Measurements from ENCODE around the gene HMX1. TPM values are rescaled to one million over a fixed set of nuclear protein-coding genes. Genes with fewer than 3 reads are reported as not detected.

HMX1 gene
- total and polyA plus RNA-seq, 2 experiments from 2014 or later, result 0.69 TPM; not detected in 1

DNA sequence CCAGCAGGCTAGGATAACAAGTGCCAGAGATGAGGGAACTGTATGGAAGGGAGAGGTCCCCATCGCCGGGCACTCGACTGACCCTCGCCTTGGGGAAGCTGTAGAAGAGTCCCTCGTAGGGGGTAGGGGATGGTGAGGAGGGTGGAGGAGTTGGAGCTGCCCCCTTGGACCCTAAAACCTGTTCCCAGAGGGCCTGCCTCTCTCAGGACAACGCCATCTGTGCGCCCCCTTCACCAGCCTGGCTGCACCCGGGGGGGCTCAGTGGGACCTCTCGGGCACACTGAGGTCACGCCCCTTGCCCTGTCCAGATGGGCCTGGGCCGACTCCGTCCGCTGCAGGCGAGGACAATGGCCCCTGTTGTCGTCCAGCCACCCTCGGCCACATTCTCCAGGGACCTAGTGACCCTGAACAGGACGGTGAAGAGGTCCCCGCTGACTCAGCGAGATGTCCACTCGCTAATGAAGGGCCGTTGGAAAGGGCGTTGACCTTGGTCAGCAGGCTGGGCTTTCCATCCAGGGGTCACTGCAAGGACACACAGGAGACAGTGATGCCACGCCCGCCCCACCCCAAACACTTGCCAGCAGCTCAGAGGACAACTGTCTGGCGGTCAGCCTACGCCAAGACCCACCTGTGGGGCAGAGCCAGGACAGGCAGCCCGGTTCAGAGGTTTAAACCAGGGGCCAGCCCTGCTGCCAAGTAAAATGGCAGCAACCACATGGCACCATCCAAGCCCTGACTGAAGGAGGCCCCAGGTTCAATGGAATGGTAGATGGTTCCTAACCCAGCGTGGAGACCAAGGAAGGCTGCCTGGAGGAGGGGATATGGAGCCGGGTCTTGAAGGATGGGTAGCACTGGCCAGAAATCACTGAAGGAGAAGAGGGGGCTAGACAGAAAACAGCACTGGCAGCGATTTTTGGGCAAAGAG lies 51.2 kb downstream of the HMX1 start:
- peaks cover 8% of the 10 kb centered on the region for H3K27me3 Mint-ChIP-seq (ENCODE audit: insufficient read depth, low read depth, poor library complexity)
- no peak overlapping the region for H3K27ac Mint-ChIP-seq

More for the DNA sequence above, 51.2 kb downstream of the HMX1 start:
- no peak for TF ChIP-seq CREB1 (CRISPR knock-in tag; IDR thresholded peaks at IDR 0.05; ENCODE audit: low read depth)
- TF ChIP-seq, protein P1, sequence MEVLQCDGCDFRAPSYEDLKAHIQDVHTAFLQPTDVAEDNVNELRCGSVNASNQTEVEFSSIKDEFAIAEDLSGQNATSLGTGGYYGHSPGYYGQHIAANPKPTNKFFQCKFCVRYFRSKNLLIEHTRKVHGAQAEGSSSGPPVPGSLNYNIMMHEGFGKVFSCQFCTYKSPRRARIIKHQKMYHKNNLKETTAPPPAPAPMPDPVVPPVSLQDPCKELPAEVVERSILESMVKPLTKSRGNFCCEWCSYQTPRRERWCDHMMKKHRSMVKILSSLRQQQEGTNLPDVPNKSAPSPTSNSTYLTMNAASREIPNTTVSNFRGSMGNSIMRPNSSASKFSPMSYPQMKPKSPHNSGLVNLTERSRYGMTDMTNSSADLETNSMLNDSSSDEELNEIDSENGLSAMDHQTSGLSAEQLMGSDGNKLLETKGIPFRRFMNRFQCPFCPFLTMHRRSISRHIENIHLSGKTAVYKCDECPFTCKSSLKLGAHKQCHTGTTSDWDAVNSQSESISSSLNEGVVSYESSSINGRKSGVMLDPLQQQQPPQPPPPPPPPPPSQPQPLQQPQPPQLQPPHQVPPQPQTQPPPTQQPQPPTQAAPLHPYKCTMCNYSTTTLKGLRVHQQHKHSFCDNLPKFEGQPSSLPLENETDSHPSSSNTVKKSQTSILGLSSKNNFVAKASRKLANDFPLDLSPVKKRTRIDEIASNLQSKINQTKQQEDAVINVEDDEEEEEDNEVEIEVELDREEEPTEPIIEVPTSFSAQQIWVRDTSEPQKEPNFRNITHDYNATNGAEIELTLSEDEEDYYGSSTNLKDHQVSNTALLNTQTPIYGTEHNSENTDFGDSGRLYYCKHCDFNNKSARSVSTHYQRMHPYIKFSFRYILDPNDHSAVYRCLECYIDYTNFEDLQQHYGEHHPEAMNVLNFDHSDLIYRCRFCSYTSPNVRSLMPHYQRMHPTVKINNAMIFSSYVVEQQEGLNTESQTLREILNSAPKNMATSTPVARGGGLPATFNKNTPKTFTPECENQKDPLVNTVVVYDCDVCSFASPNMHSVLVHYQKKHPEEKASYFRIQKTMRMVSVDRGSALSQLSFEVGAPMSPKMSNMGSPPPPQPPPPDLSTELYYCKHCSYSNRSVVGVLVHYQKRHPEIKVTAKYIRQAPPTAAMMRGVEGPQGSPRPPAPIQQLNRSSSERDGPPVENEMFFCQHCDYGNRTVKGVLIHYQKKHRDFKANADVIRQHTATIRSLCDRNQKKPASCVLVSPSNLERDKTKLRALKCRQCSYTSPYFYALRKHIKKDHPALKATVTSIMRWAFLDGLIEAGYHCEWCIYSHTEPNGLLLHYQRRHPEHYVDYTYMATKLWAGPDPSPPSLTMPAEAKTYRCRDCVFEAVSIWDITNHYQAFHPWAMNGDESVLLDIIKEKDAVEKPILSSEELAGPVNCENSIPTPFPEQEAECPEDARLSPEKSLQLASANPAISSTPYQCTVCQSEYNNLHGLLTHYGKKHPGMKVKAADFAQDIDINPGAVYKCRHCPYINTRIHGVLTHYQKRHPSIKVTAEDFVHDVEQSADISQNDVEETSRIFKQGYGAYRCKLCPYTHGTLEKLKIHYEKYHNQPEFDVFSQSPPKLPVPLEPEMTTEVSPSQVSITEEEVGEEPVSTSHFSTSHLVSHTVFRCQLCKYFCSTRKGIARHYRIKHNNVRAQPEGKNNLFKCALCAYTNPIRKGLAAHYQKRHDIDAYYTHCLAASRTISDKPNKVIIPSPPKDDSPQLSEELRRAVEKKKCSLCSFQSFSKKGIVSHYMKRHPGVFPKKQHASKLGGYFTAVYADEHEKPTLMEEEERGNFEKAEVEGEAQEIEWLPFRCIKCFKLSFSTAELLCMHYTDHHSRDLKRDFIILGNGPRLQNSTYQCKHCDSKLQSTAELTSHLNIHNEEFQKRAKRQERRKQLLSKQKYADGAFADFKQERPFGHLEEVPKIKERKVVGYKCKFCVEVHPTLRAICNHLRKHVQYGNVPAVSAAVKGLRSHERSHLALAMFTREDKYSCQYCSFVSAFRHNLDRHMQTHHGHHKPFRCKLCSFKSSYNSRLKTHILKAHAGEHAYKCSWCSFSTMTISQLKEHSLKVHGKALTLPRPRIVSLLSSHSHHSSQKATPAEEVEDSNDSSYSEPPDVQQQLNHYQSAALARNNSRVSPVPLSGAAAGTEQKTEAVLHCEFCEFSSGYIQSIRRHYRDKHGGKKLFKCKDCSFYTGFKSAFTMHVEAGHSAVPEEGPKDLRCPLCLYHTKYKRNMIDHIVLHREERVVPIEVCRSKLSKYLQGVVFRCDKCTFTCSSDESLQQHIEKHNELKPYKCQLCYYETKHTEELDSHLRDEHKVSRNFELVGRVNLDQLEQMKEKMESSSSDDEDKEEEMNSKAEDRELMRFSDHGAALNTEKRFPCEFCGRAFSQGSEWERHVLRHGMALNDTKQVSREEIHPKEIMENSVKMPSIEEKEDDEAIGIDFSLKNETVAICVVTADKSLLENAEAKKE (CRISPR knock-in tag; IDR thresholded peaks at IDR 0.05), result no peak
- TF ChIP-seq, protein P2, sequence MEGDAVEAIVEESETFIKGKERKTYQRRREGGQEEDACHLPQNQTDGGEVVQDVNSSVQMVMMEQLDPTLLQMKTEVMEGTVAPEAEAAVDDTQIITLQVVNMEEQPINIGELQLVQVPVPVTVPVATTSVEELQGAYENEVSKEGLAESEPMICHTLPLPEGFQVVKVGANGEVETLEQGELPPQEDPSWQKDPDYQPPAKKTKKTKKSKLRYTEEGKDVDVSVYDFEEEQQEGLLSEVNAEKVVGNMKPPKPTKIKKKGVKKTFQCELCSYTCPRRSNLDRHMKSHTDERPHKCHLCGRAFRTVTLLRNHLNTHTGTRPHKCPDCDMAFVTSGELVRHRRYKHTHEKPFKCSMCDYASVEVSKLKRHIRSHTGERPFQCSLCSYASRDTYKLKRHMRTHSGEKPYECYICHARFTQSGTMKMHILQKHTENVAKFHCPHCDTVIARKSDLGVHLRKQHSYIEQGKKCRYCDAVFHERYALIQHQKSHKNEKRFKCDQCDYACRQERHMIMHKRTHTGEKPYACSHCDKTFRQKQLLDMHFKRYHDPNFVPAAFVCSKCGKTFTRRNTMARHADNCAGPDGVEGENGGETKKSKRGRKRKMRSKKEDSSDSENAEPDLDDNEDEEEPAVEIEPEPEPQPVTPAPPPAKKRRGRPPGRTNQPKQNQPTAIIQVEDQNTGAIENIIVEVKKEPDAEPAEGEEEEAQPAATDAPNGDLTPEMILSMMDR (conservative IDR thresholded peaks at IDR 0.05; ENCODE audit: low read depth in 2 of 2), result no peak
- Histone ChIP-seq H3K4me3 (no peak overlapping the region), H3K4me1 (ENCODE audit: insufficient read depth) (no peaks in the 10 kb centered on the region), H3K27me3 (ENCODE audit: insufficient read depth) (no peaks in the 10 kb centered on the region), H3K27ac (ENCODE audit: low read depth) (no peak overlapping the region), H3F3A (replicated peaks; ENCODE audit: low read depth) (no peaks in the 10 kb centered on the region), H3K9me2 (ENCODE audit: insufficient read depth) (no peaks in the 10 kb centered on the region), H3K79me2 (replicated peaks; ENCODE audit: insufficient read depth) (no peaks in the 10 kb centered on the region), H3K36me3 (ENCODE audit: insufficient read depth) (no peaks in the 10 kb centered on the region), H4K20me1 (replicated peaks; ENCODE audit: insufficient read depth) (no peaks in the 10 kb centered on the region), H2AFZ (no peak overlapping the region), H3K4me2 (no peak overlapping the region)
- Mint-ChIP-seq H3K4me3 (no peak overlapping the region), H3K4me1 (no peaks in the 10 kb centered on the region), H3K9me3 (no peaks in the 10 kb centered on the region), H3K36me3 (ENCODE audit: low read depth) (no peaks in the 10 kb centered on the region)
- no peak for ATAC-seq
- no peak for DNase-seq (ENCODE audit: low spot score)
